ENCODE data around the gene KIAA1217. TPM values are rescaled to one million over a fixed set of nuclear protein-coding genes. Genes with fewer than 3 reads are reported as not detected.

The KIAA1217 gene
- polyA plus RNA-seq, 3 donors: not detected

- Histone ChIP-seq H3K79me2 (ENCODE audit: insufficient read depth, low read length) (no peaks in the 10 kb centered on the region), H2AFZ (ENCODE audit: insufficient read depth, low read depth, low read length, poor library complexity, severe bottlenecking) (no peak overlapping the region), H3K4me1 (ENCODE audit: control insufficient read depth in 1 of 2, insufficient read depth in 2 of 2, low read length in 2 of 2) (no peaks in the 10 kb centered on the region), H3K9ac (ENCODE audit: insufficient read depth, low read length, poor library complexity, severe bottlenecking) (no peak overlapping the region), H4K20me1 (ENCODE audit: insufficient read depth, low read length) (no peaks in the 10 kb centered on the region), H3K36me3 (replicated peaks in 1 of 2; ENCODE audit: control insufficient read depth in 1 of 2, insufficient read depth in 2 of 2, low read length in 2 of 2) (no peaks in the 10 kb centered on the region), H3K27ac (ENCODE audit: low read depth in 1 of 2, low read length in 2 of 2) (no peak overlapping the region), H3K4me3 (replicated peaks in 1 of 3; ENCODE audit: low read depth in 2 of 3, low read length in 3 of 3) (no peak overlapping the region), H3K9me3 (replicated peaks in 1 of 2; ENCODE audit: control insufficient read depth in 1 of 2, insufficient read depth in 1 of 2, low read length in 2 of 2) (no peaks in the 10 kb centered on the region), H3K4me2 (replicated peaks; ENCODE audit: extremely low read depth, low read length, poor library complexity, severe bottlenecking) (no peak overlapping the region), H3K27me3 (ENCODE audit: control insufficient read depth in 2 of 2, insufficient read depth in 2 of 2, low read length in 2 of 2) (no peaks in the 10 kb centered on the region)
- DNase-seq: no peak
- no peaks in the 10 kb centered on the region for H3K4me1 Mint-ChIP-seq
- no peak overlapping the region for H3K4me3 Mint-ChIP-seq
- TF ChIP-seq CTCF (IDR thresholded peaks at IDR 0.05): no peak
- WGBS (ENCODE audit: insufficient coverage): 87% methylated on average over 7 of the region's 9 CpGs
- intact Hi-C loops (cut with micrococcal nuclease): no loop called here
- peaks cover 0 to 6% (median 5%) of the 10 kb centered on the region in 7 donors for H3K9me3 Mint-ChIP-seq
- no peaks in the 10 kb centered on the region for H3K36me3 Mint-ChIP-seq
- H3K27me3 Mint-ChIP-seq (ENCODE audit: low read depth in 3 of 3): peaks cover 0 to 4% (median 2%) of the 10 kb centered on the region in 3 donors
- H3K27ac Mint-ChIP-seq: no peak overlapping the region
Measured at GRCh38 chr10:24570658-24571426, 361.9 kb downstream of the KIAA1217 start.

GRCh38 chr10:24571870-24572450 is 363.0 kb downstream of the KIAA1217 start:
- H3K79me2 ChIP-seq (ENCODE audit: insufficient read depth, low read length): no peaks in the 10 kb centered on the region
- no peak for TF ChIP-seq CTCF (IDR thresholded peaks at IDR 0.05)
- intact Hi-C loops (cut with micrococcal nuclease): no loop called here
- H3K36me3 Mint-ChIP-seq: no peaks in the 10 kb centered on the region
- no peak overlapping the region for H3K27ac ChIP-seq (ENCODE audit: low read depth in 1 of 2, low read length in 2 of 2)
- H3K4me1 ChIP-seq (ENCODE audit: control insufficient read depth in 1 of 2, insufficient read depth in 2 of 2, low read length in 2 of 2): no peaks in the 10 kb centered on the region
- DNase-seq: no peak
- no peaks in the 10 kb centered on the region for H3K9me3 ChIP-seq (replicated peaks in 1 of 2; ENCODE audit: control insufficient read depth in 1 of 2, insufficient read depth in 1 of 2, low read length in 2 of 2)
- H3K4me1 Mint-ChIP-seq: no peaks in the 10 kb centered on the region
- no peaks in the 10 kb centered on the region for H3K36me3 ChIP-seq (replicated peaks in 1 of 2; ENCODE audit: control insufficient read depth in 1 of 2, insufficient read depth in 2 of 2, low read length in 2 of 2)
- no peak overlapping the region for H3K4me2 ChIP-seq (replicated peaks; ENCODE audit: extremely low read depth, low read length, poor library complexity, severe bottlenecking)
- H3K27ac Mint-ChIP-seq: no peak overlapping the region
- no peak overlapping the region for H3K4me3 Mint-ChIP-seq
- no peaks in the 10 kb centered on the region for H3K27me3 ChIP-seq (ENCODE audit: control insufficient read depth in 2 of 2, insufficient read depth in 2 of 2, low read length in 2 of 2)
- peaks cover 0 to 6% (median 5%) of the 10 kb centered on the region in 7 donors for H3K9me3 Mint-ChIP-seq
- 51% methylated on average over 5 of the region's 7 CpGs for WGBS (ENCODE audit: insufficient coverage)
- no peak overlapping the region for H3K9ac ChIP-seq (ENCODE audit: insufficient read depth, low read length, poor library complexity, severe bottlenecking)
- no peak overlapping the region for H3K4me3 ChIP-seq (replicated peaks in 1 of 3; ENCODE audit: low read depth in 2 of 3, low read length in 3 of 3)
- peaks cover 0 to 4% (median 2%) of the 10 kb centered on the region in 3 donors for H3K27me3 Mint-ChIP-seq (ENCODE audit: low read depth in 3 of 3)
- H4K20me1 ChIP-seq (ENCODE audit: insufficient read depth, low read length): no peaks in the 10 kb centered on the region
- H2AFZ ChIP-seq (ENCODE audit: insufficient read depth, low read depth, low read length, poor library complexity, severe bottlenecking): no peak overlapping the region
